SK-N-SH treated with all-trans-retinoic acid at 6 μM for 48 hours (cell line): ENCODE results near the gene CENPH.
"Not testable (repeated sequence)": the region's sequence is repeated elsewhere in the genome, so short reads cannot be mapped to it uniquely, and the experiment has no call there.

Experiments used
- ATAC-seq: fragments of 200-7000 bp; cut with Tn5 transposase; 3 replicates; pipeline ENCODE4 v1.9.1; 2020; ENCODE audit warnings: mild to moderate bottlenecking, moderate library complexity
- ARNTL ChIP-seq: fragments of 450-650 bp; formaldehyde crosslinking; IDR thresholded peaks from 2 replicates; pipeline ENCODE4 v1.5.0; 2020; ENCODE audit warnings: low read depth, mild to moderate bottlenecking, moderate library complexity, borderline replicate concordance
- CSDC2 ChIP-seq: fragments of 250-450 bp; sonication (Bioruptor Pico); IDR thresholded peaks from 2 replicates; pipeline ENCODE4 v1.5.0; 2020; ENCODE audit warnings: mild to moderate bottlenecking, moderate library complexity
- ESRRG ChIP-seq: fragments of 250-450 bp; sonication (Bioruptor Pico); IDR thresholded peaks from 2 replicates; pipeline ENCODE4 v1.6.1; 2021; ENCODE audit warnings: mild to moderate bottlenecking
- ISL1 ChIP-seq: fragments of 250-450 bp; sonication (Bioruptor Pico); IDR thresholded peaks from 2 replicates; pipeline ENCODE4 v2.1.2; 2022; ENCODE audit warnings: mild to moderate bottlenecking, moderate library complexity
- OSR1 ChIP-seq: fragments of 250-450 bp; sonication (Bioruptor Pico); IDR thresholded peaks from 2 replicates; pipeline ENCODE4 v1.8.0; 2022; ENCODE audit warnings: moderate library complexity, mild to moderate bottlenecking, inconsistent platforms
- PPARA ChIP-seq: fragments of 250-450 bp; sonication (Bioruptor Pico); IDR thresholded peaks from 2 replicates; pipeline ENCODE4 v1.5.0; 2020; ENCODE audit warnings: mild to moderate bottlenecking, borderline replicate concordance
- RARB ChIP-seq: fragments of 250-450 bp; sonication (Bioruptor Pico); IDR thresholded peaks from 2 replicates; pipeline ENCODE4 v1.8.0; 2021; ENCODE audit warnings: mild to moderate bottlenecking, moderate library complexity
- SNAI2 ChIP-seq: fragments of 250-450 bp; sonication (Bioruptor Pico); IDR thresholded peaks from 2 replicates; pipeline ENCODE4 v1.5.0; 2020; ENCODE audit warnings: mild to moderate bottlenecking, moderate library complexity
- TCF4 ChIP-seq: fragments of 250-450 bp; sonication (Bioruptor Pico); IDR thresholded peaks from 2 replicates; pipeline ENCODE4 v1.8.0; 2021; ENCODE audit warnings: mild to moderate bottlenecking, moderate library complexity, borderline replicate concordance
- TOX ChIP-seq: fragments of 250-450 bp; sonication (Bioruptor Pico); IDR thresholded peaks from 2 replicates; pipeline ENCODE4 v1.8.0; 2021; ENCODE audit warnings: mild to moderate bottlenecking, moderate library complexity, borderline replicate concordance
- ZC3H10 ChIP-seq: fragments of 250-450 bp; sonication (Bioruptor Pico); IDR thresholded peaks from 2 replicates; pipeline ENCODE4 v1.5.1; 2021; ENCODE audit warnings: mild to moderate bottlenecking, moderate library complexity
- ZFP30 ChIP-seq: fragments of 450-650 bp; formaldehyde crosslinking; IDR thresholded peaks from 2 replicates; pipeline ENCODE4 v1.5.0; 2022; ENCODE audit warnings: mild to moderate bottlenecking, moderate library complexity
- ZNF565 ChIP-seq: fragments of 450-650 bp; formaldehyde crosslinking; conservative IDR thresholded peaks from 2 replicates; pipeline ENCODE4 v1.5.0; 2020; ENCODE audit warnings: low read depth, mild to moderate bottlenecking, moderate library complexity
- ZNF70 ChIP-seq: fragments of 450-650 bp; formaldehyde crosslinking; IDR thresholded peaks from 2 replicates; pipeline ENCODE4 v1.5.0; 2020; ENCODE audit warnings: mild to moderate bottlenecking, moderate library complexity
- TF ChIP-seq, protein P1 (sequence below): fragments of 250-450 bp; sonication (Bioruptor Pico); IDR thresholded peaks from 2 replicates; pipeline ENCODE4 v1.5.1; 2020; ENCODE audit warnings: low read depth, mild to moderate bottlenecking, moderate library complexity
- TF ChIP-seq, protein P2 (sequence below): fragments of 250-450 bp; sonication (Bioruptor Pico); IDR thresholded peaks from 2 replicates; pipeline ENCODE4 v1.5.0; 2020; ENCODE audit warnings: mild to moderate bottlenecking, moderate library complexity
- TF ChIP-seq, protein P3 (sequence below): fragments of 250-450 bp; sonication (Bioruptor Pico); IDR thresholded peaks from 2 replicates; pipeline ENCODE4 v1.8.0; 2021; ENCODE audit warnings: low read depth, mild to moderate bottlenecking, moderate library complexity, borderline replicate concordance
- TF ChIP-seq, protein P4 (sequence below): fragments of 250-450 bp; sonication (Bioruptor Pico); IDR thresholded peaks from 2 replicates; pipeline ENCODE4 v1.8.0; 2020; ENCODE audit warnings: mild to moderate bottlenecking, moderate library complexity, borderline replicate concordance

CENPH gene

DNA sequence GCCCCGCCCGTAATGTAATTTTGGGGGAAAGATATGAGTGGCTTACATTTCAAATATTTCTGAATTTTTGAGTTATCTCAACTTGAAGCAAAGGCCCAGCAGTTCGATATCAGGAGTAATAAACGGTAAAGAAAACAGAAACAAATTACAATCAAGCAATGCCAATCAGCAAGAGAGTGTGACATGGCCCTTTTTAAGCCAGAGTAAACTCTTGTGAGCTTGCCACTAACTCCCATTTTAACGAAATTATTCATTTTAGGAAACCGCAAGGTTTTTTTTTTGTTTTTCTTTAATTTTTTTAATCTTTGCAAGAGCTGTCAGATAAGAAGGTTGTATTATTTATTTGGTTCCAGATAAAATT, 27.7 kb downstream of the CENPH start:
- no peak for ATAC-seq
- TF ChIP-seq ARNTL (CRISPR knock-in tag), result no peak
- TF ChIP-seq, protein P1, sequence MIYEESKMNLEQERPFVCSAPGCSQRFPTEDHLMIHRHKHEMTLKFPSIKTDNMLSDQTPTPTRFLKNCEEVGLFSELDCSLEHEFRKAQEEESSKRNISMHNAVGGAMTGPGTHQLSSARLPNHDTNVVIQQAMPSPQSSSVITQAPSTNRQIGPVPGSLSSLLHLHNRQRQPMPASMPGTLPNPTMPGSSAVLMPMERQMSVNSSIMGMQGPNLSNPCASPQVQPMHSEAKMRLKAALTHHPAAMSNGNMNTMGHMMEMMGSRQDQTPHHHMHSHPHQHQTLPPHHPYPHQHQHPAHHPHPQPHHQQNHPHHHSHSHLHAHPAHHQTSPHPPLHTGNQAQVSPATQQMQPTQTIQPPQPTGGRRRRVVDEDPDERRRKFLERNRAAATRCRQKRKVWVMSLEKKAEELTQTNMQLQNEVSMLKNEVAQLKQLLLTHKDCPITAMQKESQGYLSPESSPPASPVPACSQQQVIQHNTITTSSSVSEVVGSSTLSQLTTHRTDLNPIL (CRISPR knock-in tag), result no peak
- no peak for TF ChIP-seq ZC3H10 (CRISPR knock-in tag)
- TF ChIP-seq RARB (CRISPR knock-in tag), result no peak
- no peak for TF ChIP-seq PPARA (CRISPR knock-in tag)
- no peak for TF ChIP-seq ISL1 (CRISPR knock-in tag)
- TF ChIP-seq, protein P2, sequence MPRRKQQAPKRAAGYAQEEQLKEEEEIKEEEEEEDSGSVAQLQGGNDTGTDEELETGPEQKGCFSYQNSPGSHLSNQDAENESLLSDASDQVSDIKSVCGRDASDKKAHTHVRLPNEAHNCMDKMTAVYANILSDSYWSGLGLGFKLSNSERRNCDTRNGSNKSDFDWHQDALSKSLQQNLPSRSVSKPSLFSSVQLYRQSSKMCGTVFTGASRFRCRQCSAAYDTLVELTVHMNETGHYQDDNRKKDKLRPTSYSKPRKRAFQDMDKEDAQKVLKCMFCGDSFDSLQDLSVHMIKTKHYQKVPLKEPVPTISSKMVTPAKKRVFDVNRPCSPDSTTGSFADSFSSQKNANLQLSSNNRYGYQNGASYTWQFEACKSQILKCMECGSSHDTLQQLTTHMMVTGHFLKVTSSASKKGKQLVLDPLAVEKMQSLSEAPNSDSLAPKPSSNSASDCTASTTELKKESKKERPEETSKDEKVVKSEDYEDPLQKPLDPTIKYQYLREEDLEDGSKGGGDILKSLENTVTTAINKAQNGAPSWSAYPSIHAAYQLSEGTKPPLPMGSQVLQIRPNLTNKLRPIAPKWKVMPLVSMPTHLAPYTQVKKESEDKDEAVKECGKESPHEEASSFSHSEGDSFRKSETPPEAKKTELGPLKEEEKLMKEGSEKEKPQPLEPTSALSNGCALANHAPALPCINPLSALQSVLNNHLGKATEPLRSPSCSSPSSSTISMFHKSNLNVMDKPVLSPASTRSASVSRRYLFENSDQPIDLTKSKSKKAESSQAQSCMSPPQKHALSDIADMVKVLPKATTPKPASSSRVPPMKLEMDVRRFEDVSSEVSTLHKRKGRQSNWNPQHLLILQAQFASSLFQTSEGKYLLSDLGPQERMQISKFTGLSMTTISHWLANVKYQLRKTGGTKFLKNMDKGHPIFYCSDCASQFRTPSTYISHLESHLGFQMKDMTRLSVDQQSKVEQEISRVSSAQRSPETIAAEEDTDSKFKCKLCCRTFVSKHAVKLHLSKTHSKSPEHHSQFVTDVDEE, result no peak
- TF ChIP-seq ESRRG (CRISPR knock-in tag), result no peak
- TF ChIP-seq, protein P3, sequence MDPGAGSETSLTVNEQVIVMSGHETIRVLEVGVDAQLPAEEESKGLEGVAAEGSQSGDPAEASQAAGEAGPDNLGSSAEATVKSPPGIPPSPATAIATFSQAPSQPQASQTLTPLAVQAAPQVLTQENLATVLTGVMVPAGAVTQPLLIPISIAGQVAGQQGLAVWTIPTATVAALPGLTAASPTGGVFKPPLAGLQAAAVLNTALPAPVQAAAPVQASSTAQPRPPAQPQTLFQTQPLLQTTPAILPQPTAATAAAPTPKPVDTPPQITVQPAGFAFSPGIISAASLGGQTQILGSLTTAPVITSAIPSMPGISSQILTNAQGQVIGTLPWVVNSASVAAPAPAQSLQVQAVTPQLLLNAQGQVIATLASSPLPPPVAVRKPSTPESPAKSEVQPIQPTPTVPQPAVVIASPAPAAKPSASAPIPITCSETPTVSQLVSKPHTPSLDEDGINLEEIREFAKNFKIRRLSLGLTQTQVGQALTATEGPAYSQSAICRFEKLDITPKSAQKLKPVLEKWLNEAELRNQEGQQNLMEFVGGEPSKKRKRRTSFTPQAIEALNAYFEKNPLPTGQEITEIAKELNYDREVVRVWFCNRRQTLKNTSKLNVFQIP (CRISPR knock-in tag), result no peak

DNA sequence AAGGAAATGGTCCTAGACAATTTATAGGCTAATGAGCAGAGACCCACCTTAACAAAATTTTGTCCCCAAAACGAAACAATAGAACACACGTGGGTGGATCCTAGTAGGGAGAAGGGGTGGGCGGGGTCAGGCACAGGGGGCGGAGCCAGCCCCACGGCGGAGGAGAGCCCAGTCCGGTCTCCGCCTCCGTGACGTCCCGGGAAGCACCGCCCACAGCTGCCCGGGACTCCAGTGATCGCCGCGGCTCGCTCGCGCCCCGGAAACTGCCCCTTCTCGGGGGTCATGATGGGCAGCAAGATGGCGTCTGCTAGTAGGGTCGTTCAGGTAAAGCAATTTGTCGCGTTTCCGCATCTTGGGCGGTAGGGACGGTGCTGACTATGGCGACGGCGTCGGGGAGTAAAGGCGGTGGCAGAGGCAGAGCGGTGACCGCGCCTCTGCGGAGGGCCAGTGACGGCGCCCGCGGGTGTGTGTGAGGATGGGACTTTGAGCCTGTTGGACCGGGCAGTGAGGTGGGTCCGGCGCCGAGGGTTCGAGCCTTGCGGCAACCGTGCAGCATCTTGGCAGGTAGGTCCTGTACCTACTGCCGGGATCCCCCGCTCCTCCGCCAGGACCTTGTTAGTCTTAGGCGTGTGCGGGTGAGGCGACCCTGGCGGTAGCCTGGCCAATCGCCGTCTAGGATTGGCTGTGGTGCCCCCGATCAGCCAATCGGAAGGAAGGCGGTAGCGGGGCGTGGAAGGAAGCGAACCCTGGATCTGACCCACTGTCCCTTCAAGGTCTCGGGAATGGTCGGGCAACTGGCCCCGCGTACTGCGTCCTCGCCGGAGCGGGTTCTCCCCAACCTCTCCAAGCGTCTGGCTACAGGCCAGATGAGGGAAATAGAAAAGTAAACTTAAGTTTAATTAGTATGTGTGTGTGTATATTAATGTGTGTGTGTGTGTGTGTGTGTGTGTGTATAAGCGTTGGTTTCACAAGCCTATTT, 28.5 kb downstream of the CENPH start:
- TF ChIP-seq ZFP30 (CRISPR knock-in tag), result no peak
- 0 out of 2 replicates have a peak, but pooled peaks have one; percentile 18 for TF ChIP-seq CSDC2
- TF ChIP-seq TCF4 (CRISPR knock-in tag), result no peak
- no peak for TF ChIP-seq SNAI2 (CRISPR knock-in tag)
- TF ChIP-seq TOX, result no peak
- TF ChIP-seq, all 23 proteins: peak for 1

DNA sequence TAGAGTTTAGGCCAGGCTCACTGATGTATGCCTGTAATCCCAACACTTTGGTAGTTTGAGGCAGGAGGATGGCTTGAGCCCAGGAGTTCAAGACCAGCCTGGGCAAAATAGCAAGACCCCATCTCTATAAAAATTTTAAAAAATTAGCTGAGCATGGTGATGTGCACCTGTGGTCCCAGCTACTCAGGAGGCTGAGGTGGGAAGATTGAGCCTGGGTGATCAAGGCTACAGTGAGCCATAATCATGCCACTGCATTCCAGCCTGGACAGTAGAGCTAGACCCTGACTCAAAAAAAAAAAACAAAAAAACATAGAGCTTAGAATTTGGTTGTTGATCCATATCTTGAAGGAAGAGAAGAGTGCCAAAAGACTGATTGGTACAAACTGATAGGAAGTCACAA, 30.6 kb downstream of the CENPH start:
- TF ChIP-seq CSDC2 (no peak), ZNF565 (CRISPR knock-in tag) (no peak)
- TF ChIP-seq, all 23 proteins: peak for 0
- ATAC-seq, result no peak

More for the DNA sequence above, 28.5 kb downstream of the CENPH start:
- peak; percentile 96 for ATAC-seq

DNA sequence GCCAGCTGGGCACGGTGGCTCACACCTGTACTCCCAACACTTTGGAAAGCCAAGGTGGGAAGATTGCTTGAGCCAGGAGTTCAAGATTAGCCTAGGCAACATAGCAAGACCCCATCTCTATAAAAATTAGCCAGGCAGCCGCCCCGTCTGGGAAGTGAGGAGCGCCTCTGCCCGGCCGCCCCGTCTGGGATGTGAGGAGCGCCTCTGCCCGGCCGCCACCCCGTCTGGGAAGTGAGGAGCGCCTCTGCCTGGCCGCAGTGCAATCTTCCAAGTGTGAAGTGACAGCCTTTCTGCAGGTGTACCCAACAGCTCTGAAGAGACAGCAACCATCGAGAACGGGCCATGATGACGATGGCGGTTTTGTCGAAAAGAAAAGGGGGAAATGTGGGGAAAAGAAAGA, 31.0 kb downstream of the CENPH start:
- ATAC-seq, result not testable (repeated sequence)

DNA sequence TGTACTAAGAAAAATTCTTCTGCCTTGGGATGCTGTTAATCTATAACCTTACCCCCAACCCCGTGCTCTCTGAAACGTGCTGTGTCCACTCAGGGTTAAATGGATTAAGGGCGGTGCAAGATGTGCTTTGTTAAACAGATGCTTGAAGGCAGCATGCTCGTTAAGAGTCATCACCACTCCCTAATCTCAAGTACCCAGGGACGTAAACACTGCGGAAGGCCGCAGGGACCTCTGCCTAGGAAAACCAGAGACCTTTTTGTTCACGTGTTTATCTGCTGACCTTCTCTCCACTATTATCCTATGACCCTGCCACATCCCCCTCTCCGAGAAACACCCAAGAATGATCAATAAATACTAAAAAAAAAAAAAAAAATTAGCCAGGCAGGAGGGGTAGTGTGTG, 31.4 kb downstream of the CENPH start:
- ATAC-seq, result not testable (repeated sequence)

DNA sequence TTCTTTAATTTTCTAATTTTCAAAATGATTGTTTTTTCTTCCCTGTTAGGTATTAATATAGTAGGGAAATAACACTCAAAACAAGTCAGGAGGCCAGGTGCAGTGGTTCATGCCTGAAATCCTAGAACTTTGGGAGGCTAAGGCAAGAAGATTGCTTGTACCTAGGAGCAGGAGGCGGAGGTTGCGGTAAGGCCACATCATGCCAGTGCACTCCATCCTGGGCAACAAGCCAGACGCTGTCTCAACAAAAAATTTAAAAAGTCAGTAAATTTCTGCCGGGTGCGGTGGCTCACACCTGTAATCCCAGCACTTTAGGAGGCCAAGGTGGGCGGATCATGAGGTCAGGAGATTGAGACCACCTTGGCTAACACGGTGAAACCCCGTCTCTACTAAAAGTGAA, 35.1 kb downstream of the CENPH start:
- no peak for ATAC-seq
- TF ChIP-seq, protein P2, result no peak
- TF ChIP-seq, protein P4, sequence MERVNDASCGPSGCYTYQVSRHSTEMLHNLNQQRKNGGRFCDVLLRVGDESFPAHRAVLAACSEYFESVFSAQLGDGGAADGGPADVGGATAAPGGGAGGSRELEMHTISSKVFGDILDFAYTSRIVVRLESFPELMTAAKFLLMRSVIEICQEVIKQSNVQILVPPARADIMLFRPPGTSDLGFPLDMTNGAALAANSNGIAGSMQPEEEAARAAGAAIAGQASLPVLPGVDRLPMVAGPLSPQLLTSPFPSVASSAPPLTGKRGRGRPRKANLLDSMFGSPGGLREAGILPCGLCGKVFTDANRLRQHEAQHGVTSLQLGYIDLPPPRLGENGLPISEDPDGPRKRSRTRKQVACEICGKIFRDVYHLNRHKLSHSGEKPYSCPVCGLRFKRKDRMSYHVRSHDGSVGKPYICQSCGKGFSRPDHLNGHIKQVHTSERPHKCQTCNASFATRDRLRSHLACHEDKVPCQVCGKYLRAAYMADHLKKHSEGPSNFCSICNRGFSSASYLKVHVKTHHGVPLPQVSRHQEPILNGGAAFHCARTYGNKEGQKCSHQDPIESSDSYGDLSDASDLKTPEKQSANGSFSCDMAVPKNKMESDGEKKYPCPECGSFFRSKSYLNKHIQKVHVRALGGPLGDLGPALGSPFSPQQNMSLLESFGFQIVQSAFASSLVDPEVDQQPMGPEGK, result no peak
- no peak for TF ChIP-seq ZNF70 (CRISPR knock-in tag)
- TF ChIP-seq, protein P1 (CRISPR knock-in tag), result no peak
- TF ChIP-seq OSR1 (CRISPR knock-in tag), result no peak
